ENCODE data around the gene PSMG4. TPM values are rescaled to one million over a fixed set of nuclear protein-coding genes. Genes with fewer than 3 reads are reported as not detected.

Gene PSMG4
- polyA plus RNA-seq, 1 donor (not counting 4 experiments of a cell fraction or from before 2014, with no cell fraction given): 16.3 TPM

- no peaks in the 10 kb centered on the region for H3K9me3 ChIP-seq (ENCODE audit: control insufficient read depth, low read depth, low read length)
- no peak overlapping the region for H2AFZ ChIP-seq (ENCODE audit: control insufficient read depth, low read length)
- H4K20me1 ChIP-seq (ENCODE audit: control insufficient read depth, extremely low read depth, insufficient read depth, low read length): no peaks in the 10 kb centered on the region
- no peaks in the 10 kb centered on the region for H3K9me1 ChIP-seq (ENCODE audit: control insufficient read depth, extremely low read depth, insufficient read depth, low read length)
- TF ChIP-seq CTCF (optimal IDR thresholded peaks at IDR 0.05 in 1 of 3, IDR thresholded peaks at IDR 0.05 in 1 of 3, conservative IDR thresholded peaks at IDR 0.05 in 1 of 3; ENCODE audit: extremely low read depth in 1 of 3, insufficient read depth in 2 of 3, low read length in 3 of 3) (no peak), EZH2 (IDR thresholded peaks at IDR 0.05; ENCODE audit: low read length) (no peak)
- no peak overlapping the region for H3K4me3 ChIP-seq (ENCODE audit: control insufficient read depth in 2 of 3, extremely low read depth in 1 of 3, insufficient read depth in 2 of 3, low read depth in 1 of 3, low read length in 3 of 3)
- no peak for DNase-seq (ENCODE audit: low read depth, low spot score)
- H3K79me2 ChIP-seq (ENCODE audit: control insufficient read depth, insufficient read depth, low read length): no peaks in the 10 kb centered on the region
- dilution Hi-C loops (cut with MboI; ENCODE audit: extremely low pct_ligation_motif_present, low sequenced_read_pairs): no loop called here
- peaks cover 0 to 11% of the 10 kb centered on the region in 2 experiments for H3K36me3 ChIP-seq (ENCODE audit: control insufficient read depth in 2 of 2, extremely low read depth in 1 of 2, insufficient read depth in 2 of 2, low read length in 2 of 2)
- peaks cover 2% of the 10 kb centered on the region for H3K4me1 ChIP-seq (ENCODE audit: control insufficient read depth, extremely low read depth, insufficient read depth, low read length)
- no peak overlapping the region for H3K4me2 ChIP-seq (ENCODE audit: control insufficient read depth, extremely low read depth, insufficient read depth, low read depth, low read length)
- no peaks in the 10 kb centered on the region for H3K27me3 ChIP-seq (ENCODE audit: control insufficient read depth, extremely low read depth, insufficient read depth, low read length)
- no peak for FAIRE-seq
- H3K9ac ChIP-seq (ENCODE audit: control insufficient read depth, extremely low read depth, insufficient read depth, low read length): no peak overlapping the region
- H3K27ac ChIP-seq (ENCODE audit: control insufficient read depth, insufficient read depth, low read length): no peak overlapping the region
Observed at GRCh38 chr6:3288711-3289663, 30.2 kb downstream of the PSMG4 start.

- H4K20me1 ChIP-seq (ENCODE audit: control insufficient read depth, extremely low read depth, insufficient read depth, low read length): no peaks in the 10 kb centered on the region
- H3K79me2 ChIP-seq (ENCODE audit: control insufficient read depth, insufficient read depth, low read length): no peaks in the 10 kb centered on the region
- peaks cover 0 to 10% of the 10 kb centered on the region in 2 experiments for H3K36me3 ChIP-seq (ENCODE audit: control insufficient read depth in 2 of 2, extremely low read depth in 1 of 2, insufficient read depth in 2 of 2, low read length in 2 of 2)
- H3K27me3 ChIP-seq (ENCODE audit: control insufficient read depth, extremely low read depth, insufficient read depth, low read length): no peaks in the 10 kb centered on the region
- FAIRE-seq (no peak), DNase-seq (ENCODE audit: low read depth, low spot score) (no peak)
- no peak overlapping the region for H2AFZ ChIP-seq (ENCODE audit: control insufficient read depth, low read length)
- no peak overlapping the region for H3K4me3 ChIP-seq (ENCODE audit: control insufficient read depth in 2 of 3, extremely low read depth in 1 of 3, insufficient read depth in 2 of 3, low read depth in 1 of 3, low read length in 3 of 3)
- no peak overlapping the region for H3K27ac ChIP-seq (ENCODE audit: control insufficient read depth, insufficient read depth, low read length)
- no peak for TF ChIP-seq CTCF (optimal IDR thresholded peaks at IDR 0.05 in 1 of 3, IDR thresholded peaks at IDR 0.05 in 1 of 3, conservative IDR thresholded peaks at IDR 0.05 in 1 of 3; ENCODE audit: extremely low read depth in 1 of 3, insufficient read depth in 2 of 3, low read length in 3 of 3)
- no peak overlapping the region for H3K9ac ChIP-seq (ENCODE audit: control insufficient read depth, extremely low read depth, insufficient read depth, low read length)
- no peaks in the 10 kb centered on the region for H3K9me1 ChIP-seq (ENCODE audit: control insufficient read depth, extremely low read depth, insufficient read depth, low read length)
- dilution Hi-C loops (cut with MboI; ENCODE audit: extremely low pct_ligation_motif_present, low sequenced_read_pairs): no loop called here
- no peaks in the 10 kb centered on the region for H3K9me3 ChIP-seq (ENCODE audit: control insufficient read depth, low read depth, low read length)
- H3K4me2 ChIP-seq (ENCODE audit: control insufficient read depth, extremely low read depth, insufficient read depth, low read depth, low read length): no peak overlapping the region
- H3K4me1 ChIP-seq (ENCODE audit: control insufficient read depth, extremely low read depth, insufficient read depth, low read length): peaks cover 2% of the 10 kb centered on the region
Observed at GRCh38 chr6:3289664-3290055, 30.9 kb downstream of the PSMG4 start.
